Bronchial epithelial cell (primary cell): ENCODE measurements around the gene EIPR1. TPM values are rescaled to one million over a fixed set of nuclear protein-coding genes. Genes with fewer than 3 reads are reported as not detected.

ENCODE experiments used
- DNase-seq: peaks from one replicate; pipeline ENCODE4 v3.0.0-alpha.2; 2010; ENCODE audit warnings: low read depth
- FAIRE-seq: peaks from 2 replicates; lab custom pipeline; 2011; peaks lifted over from hg19 to GRCh38; lab: Jason Lieb, UNC
- H3K27me3 ChIP-seq: 2 replicates; pipeline ENCODE4 v1.5.1; 2011; ENCODE audit warnings: low read length; ENCODE audit not compliant: control insufficient read depth, insufficient read depth
- H3K36me3 ChIP-seq: 2 replicates; pipeline ENCODE4 v1.5.1; 2011; ENCODE audit warnings: low read length; ENCODE audit not compliant: control insufficient read depth, insufficient read depth
- H3K4me3 ChIP-seq: 2 replicates; pipeline ENCODE4 v1.5.1; 2011; ENCODE audit warnings: mild to moderate bottlenecking, low read depth, low read length, control low read depth
- total RNA-seq: library from RNA; depleted of rRNA; stranded (reverse); fragments of >200 nt; gene quantifications from 2 replicates; pipeline ENCODE4 v1.2.1, GENCODE V29; 2014
- TF ChIP-seq, protein P1 (sequence below): IDR thresholded peaks from 2 replicates; pipeline ENCODE4 v1.5.1; 2011; ENCODE audit warnings: mild to moderate bottlenecking, moderate library complexity, low read length, control low read depth, inconsistent platforms; ENCODE audit not compliant: insufficient read depth, severe bottlenecking

EIPR1 gene
- total RNA-seq, 1 donor from 2014 or later, result 44.5 TPM

- H3K4me3 ChIP-seq, result no peak overlapping the region
- H3K36me3 ChIP-seq, result peaks cover 4% of the 10 kb centered on the region
- FAIRE-seq (no peak), DNase-seq (no peak)
- H3K27me3 ChIP-seq, result no peaks in the 10 kb centered on the region
- TF ChIP-seq, protein P1, sequence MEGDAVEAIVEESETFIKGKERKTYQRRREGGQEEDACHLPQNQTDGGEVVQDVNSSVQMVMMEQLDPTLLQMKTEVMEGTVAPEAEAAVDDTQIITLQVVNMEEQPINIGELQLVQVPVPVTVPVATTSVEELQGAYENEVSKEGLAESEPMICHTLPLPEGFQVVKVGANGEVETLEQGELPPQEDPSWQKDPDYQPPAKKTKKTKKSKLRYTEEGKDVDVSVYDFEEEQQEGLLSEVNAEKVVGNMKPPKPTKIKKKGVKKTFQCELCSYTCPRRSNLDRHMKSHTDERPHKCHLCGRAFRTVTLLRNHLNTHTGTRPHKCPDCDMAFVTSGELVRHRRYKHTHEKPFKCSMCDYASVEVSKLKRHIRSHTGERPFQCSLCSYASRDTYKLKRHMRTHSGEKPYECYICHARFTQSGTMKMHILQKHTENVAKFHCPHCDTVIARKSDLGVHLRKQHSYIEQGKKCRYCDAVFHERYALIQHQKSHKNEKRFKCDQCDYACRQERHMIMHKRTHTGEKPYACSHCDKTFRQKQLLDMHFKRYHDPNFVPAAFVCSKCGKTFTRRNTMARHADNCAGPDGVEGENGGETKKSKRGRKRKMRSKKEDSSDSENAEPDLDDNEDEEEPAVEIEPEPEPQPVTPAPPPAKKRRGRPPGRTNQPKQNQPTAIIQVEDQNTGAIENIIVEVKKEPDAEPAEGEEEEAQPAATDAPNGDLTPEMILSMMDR, result no peak
Measured at GRCh38 chr2:3320910-3321605, 56.6 kb downstream of the EIPR1 start.

GRCh38 chr2:3319745-3320566, 57.7 kb downstream of the EIPR1 start:
- FAIRE-seq (no peak), DNase-seq (no peak)
- Histone ChIP-seq H3K36me3 (peaks cover 4% of the 10 kb centered on the region), H3K27me3 (no peaks in the 10 kb centered on the region), H3K4me3 (no peak overlapping the region)
- TF ChIP-seq, protein P1, result no peak

DNA sequence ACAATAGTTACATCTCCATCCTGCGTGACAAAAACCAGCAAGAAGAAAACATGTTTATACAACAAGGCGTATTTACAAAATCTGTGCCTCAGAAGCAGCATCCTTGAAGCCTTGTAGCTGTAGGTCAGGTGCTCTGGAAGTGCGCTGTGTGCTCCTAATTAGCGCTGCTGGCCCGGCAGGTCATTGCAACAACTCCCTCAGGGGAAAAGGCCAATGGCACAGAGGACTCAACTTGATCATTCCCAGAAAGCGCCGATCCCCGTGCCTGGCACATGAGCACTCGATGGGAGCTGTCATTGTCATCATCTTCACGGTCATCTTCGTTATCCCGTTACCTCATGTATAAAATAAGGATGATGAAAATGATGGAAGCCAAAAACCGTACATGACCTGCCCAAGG, 58.5 kb downstream of the EIPR1 start:
- H3K27me3 ChIP-seq, result no peaks in the 10 kb centered on the region
- no peak for FAIRE-seq
- TF ChIP-seq, protein P1, result no peak
- DNase-seq, result no peak
- H3K36me3 ChIP-seq, result peaks cover 2% of the 10 kb centered on the region
- no peak overlapping the region for H3K4me3 ChIP-seq

DNA sequence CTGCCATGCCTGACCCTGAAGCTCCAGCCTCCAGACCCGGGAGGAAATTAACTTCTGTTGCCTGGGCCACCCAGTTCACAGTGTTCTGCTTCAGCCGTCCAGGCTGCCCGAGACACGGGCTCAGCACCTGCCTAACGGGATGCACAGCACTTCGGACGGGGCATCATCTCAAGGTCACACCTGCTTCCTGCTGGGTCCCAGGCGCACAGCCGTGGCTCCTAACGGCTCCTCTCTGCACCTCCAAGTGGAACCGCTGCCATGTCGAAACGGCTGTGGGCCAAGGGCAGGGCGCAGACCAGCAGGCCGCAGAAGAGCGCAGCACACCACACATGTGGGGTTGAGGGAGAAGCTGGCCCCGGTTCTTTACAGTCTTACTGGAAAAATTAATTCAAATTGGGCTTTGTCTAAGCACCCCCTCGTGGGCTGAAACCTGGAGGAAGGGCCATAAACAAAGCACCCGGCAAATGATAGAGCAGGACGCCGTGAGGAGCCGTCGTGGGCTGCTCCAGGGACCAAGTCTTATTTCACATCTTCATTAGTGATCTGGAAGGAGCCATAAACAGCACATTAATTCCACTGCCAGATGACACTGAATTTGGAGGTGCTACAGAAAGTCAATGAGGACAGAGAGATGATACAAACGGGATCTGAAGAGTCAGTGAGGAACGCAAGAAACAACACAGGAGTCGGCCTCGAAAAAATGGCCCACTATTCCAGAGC, 59.6 kb downstream of the EIPR1 start:
- no peak overlapping the region for H3K4me3 ChIP-seq
- no peak for DNase-seq
- peaks cover 2% of the 10 kb centered on the region for H3K36me3 ChIP-seq
- FAIRE-seq, result no peak
- TF ChIP-seq, protein P1, result no peak
- no peaks in the 10 kb centered on the region for H3K27me3 ChIP-seq

DNA sequence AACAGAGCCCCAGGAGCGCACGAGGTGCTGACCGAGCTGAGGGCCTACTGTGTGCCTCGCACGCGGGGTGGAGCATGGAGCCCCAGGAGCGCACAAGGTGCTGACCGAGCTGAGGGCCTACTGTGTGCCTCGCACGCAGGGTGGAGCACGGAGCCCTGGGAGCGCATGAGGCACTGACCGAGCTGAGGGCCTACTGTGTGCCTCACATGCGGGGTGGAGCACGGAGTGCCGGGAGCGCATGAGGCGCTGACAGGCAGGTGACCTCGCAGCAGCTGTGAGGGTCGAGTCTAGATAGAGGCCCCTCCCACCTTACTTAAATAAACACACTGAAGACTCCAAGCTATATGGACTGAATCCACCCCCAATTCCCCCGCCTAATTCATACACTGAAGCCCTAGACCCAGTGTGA, 60.3 kb downstream of the EIPR1 start:
- peaks cover 2% of the 10 kb centered on the region for H3K36me3 ChIP-seq
- H3K4me3 ChIP-seq, result no peak overlapping the region
- no peak for DNase-seq
- no peaks in the 10 kb centered on the region for H3K27me3 ChIP-seq
- TF ChIP-seq, protein P1, result no peak
- no peak for FAIRE-seq
